ENCODE data around the gene SDHA.
"Not testable (repeated sequence)": the region's sequence is repeated elsewhere in the genome, so short reads cannot be mapped to it uniquely, and the experiment has no call there.

SDHA gene

GRCh38 chr5:298737-299125, 80.6 kb downstream of the SDHA start:
- TF ChIP-seq CTCF (IDR thresholded peaks at IDR 0.05; ENCODE audit: insufficient read depth, low read length, poor library complexity, severe bottlenecking), result no peak

GRCh38 chr5:299921-300320, 81.8 kb downstream of the SDHA start:
- H3K4me3 ChIP-seq (replicated peaks; ENCODE audit: low read depth, low read length), result not testable (repeated sequence)

More at GRCh38 chr5:298737-299125, 80.6 kb downstream of the SDHA start:
- no peaks in the 10 kb centered on the region for H3K27me3 ChIP-seq (replicated peaks; ENCODE audit: control insufficient read depth, insufficient read depth, low read length)
- H3K36me3 ChIP-seq (ENCODE audit: control insufficient read depth, insufficient read depth, low read length), result no peaks in the 10 kb centered on the region
- no peak overlapping the region for H3K4me3 ChIP-seq (replicated peaks; ENCODE audit: low read depth, low read length)
- no peak for DNase-seq (ENCODE audit: extremely low read depth, insufficient read length)

GRCh38 chr5:300691-301435, 82.7 kb downstream of the SDHA start:
- not testable (repeated sequence) for DNase-seq (ENCODE audit: extremely low read depth, insufficient read length); H3K27me3 ChIP-seq (replicated peaks; ENCODE audit: control insufficient read depth, insufficient read depth, low read length); H3K4me3 ChIP-seq (replicated peaks; ENCODE audit: low read depth, low read length); H3K36me3 ChIP-seq (ENCODE audit: control insufficient read depth, insufficient read depth, low read length)

More at GRCh38 chr5:299921-300320, 81.8 kb downstream of the SDHA start:
- not testable (repeated sequence) for H3K27me3 ChIP-seq (replicated peaks; ENCODE audit: control insufficient read depth, insufficient read depth, low read length); H3K36me3 ChIP-seq (ENCODE audit: control insufficient read depth, insufficient read depth, low read length); DNase-seq (ENCODE audit: extremely low read depth, insufficient read length)

- H3K4me3 ChIP-seq (replicated peaks; ENCODE audit: low read depth, low read length); H3K27me3 ChIP-seq (replicated peaks; ENCODE audit: control insufficient read depth, insufficient read depth, low read length); DNase-seq (ENCODE audit: extremely low read depth, insufficient read length): not testable (repeated sequence)
- H3K36me3 ChIP-seq (ENCODE audit: control insufficient read depth, insufficient read depth, low read length), result peaks cover 10% of the 10 kb centered on the region
Observed at GRCh38 chr5:302416-302815, 84.3 kb downstream of the SDHA start.

- Histone ChIP-seq H3K36me3 (ENCODE audit: control insufficient read depth, insufficient read depth, low read length) (peaks cover 15% of the 10 kb centered on the region), H3K4me3 (replicated peaks; ENCODE audit: low read depth, low read length) (no peak overlapping the region), H3K27me3 (replicated peaks; ENCODE audit: control insufficient read depth, insufficient read depth, low read length) (no peaks in the 10 kb centered on the region)
- DNase-seq (ENCODE audit: extremely low read depth, insufficient read length), result no peak
- TF ChIP-seq CTCF (IDR thresholded peaks at IDR 0.05; ENCODE audit: insufficient read depth, low read length, poor library complexity, severe bottlenecking), result no peak
Observed at GRCh38 chr5:302966-303365, 84.8 kb downstream of the SDHA start.

- not testable (repeated sequence) for DNase-seq (ENCODE audit: extremely low read depth, insufficient read length); H3K4me3 ChIP-seq (replicated peaks; ENCODE audit: low read depth, low read length); H3K27me3 ChIP-seq (replicated peaks; ENCODE audit: control insufficient read depth, insufficient read depth, low read length)
- H3K36me3 ChIP-seq (ENCODE audit: control insufficient read depth, insufficient read depth, low read length), result peaks cover 20% of the 10 kb centered on the region
Observed at GRCh38 chr5:303741-304140, 85.6 kb downstream of the SDHA start.

GRCh38 chr5:305050-305449, 86.9 kb downstream of the SDHA start:
- peaks cover 22% of the 10 kb centered on the region for H3K36me3 ChIP-seq (ENCODE audit: control insufficient read depth, insufficient read depth, low read length)
- no peak for TF ChIP-seq CTCF (IDR thresholded peaks at IDR 0.05; ENCODE audit: insufficient read depth, low read length, poor library complexity, severe bottlenecking)
- DNase-seq (ENCODE audit: extremely low read depth, insufficient read length), result no peak
- no peak overlapping the region for H3K4me3 ChIP-seq (replicated peaks; ENCODE audit: low read depth, low read length)
- no peaks in the 10 kb centered on the region for H3K27me3 ChIP-seq (replicated peaks; ENCODE audit: control insufficient read depth, insufficient read depth, low read length)

- no peak for TF ChIP-seq CTCF (IDR thresholded peaks at IDR 0.05; ENCODE audit: insufficient read depth, low read length, poor library complexity, severe bottlenecking)
- peaks cover 24% of the 10 kb centered on the region for H3K36me3 ChIP-seq (ENCODE audit: control insufficient read depth, insufficient read depth, low read length)
- no peaks in the 10 kb centered on the region for H3K27me3 ChIP-seq (replicated peaks; ENCODE audit: control insufficient read depth, insufficient read depth, low read length)
- no peak overlapping the region for H3K4me3 ChIP-seq (replicated peaks; ENCODE audit: low read depth, low read length)
- DNase-seq (ENCODE audit: extremely low read depth, insufficient read length), result no peak
Observed at GRCh38 chr5:305459-305858, 87.3 kb downstream of the SDHA start.

Measured in GM06990 (cell line).